Frontal cortex (tissue), 4 donors: ENCODE data around the gene SRGN. TPM values are rescaled to one million over a fixed set of nuclear protein-coding genes. Genes with fewer than 3 reads are reported as not detected.

Source experiments
- DNase-seq, 2 donors: peaks; one replicate each; pipeline ENCODE4 v3.0.0; 2012; ENCODE audit warnings: low spot score in 2 of 2
- FAIRE-seq: peaks from 2 replicates; lab custom pipeline; 2012; peaks lifted over from hg19 to GRCh38; lab: Jason Lieb, UNC
- total RNA-seq: library from RNA; depleted of rRNA; stranded (reverse); fragments of >200 nt; gene quantifications from one replicate; pipeline ENCODE4 v1.2.3, GENCODE V29; 2014
- donor health status: control.
- donor health status: control.
- donor health status: control.

SRGN gene
- total RNA-seq, 1 donor from 2014 or later, result 22.4 TPM

- no peak for DNase-seq
- no peak for FAIRE-seq
Observed at GRCh38 chr10:69060127-69060798, 27.6 kb upstream of the SRGN start.

- FAIRE-seq (no peak), DNase-seq (no peak)
Observed at GRCh38 chr10:69061305-69062161, 26.4 kb upstream of the SRGN start.

GRCh38 chr10:69062901-69063300 lies 25.0 kb upstream of the SRGN start:
- DNase-seq, result no peak

DNA sequence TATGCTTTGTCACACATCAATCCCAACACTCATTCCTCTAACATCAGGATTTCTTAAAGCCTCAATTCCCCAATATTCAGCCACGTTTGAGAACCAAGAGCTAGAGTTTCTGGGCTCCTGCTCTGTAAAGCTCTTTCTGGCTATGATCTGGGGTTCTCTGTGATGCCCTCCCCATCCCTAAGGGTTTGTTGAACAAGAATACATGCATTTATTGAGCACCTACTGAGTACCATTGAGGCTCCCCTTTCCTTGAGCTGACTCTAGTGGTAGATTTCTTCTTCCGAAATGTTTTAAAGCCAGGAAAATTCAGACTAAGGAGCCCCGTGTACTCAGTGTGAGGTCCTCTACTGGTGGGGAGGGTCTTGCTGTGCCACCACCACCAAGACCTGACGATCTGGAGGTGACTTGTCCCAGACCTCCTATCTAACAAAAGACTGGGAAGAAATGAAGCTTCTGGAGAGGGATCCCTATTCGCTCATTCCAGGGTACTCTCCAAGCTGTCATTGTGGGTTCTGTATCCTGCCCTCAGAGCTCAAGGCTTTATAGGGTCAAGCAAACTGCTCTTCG lies 23.1 kb upstream of the SRGN start:
- no peak for DNase-seq
- FAIRE-seq, result no peak

More at GRCh38 chr10:69062901-69063300, 25.0 kb upstream of the SRGN start:
- FAIRE-seq, result no peak

DNA sequence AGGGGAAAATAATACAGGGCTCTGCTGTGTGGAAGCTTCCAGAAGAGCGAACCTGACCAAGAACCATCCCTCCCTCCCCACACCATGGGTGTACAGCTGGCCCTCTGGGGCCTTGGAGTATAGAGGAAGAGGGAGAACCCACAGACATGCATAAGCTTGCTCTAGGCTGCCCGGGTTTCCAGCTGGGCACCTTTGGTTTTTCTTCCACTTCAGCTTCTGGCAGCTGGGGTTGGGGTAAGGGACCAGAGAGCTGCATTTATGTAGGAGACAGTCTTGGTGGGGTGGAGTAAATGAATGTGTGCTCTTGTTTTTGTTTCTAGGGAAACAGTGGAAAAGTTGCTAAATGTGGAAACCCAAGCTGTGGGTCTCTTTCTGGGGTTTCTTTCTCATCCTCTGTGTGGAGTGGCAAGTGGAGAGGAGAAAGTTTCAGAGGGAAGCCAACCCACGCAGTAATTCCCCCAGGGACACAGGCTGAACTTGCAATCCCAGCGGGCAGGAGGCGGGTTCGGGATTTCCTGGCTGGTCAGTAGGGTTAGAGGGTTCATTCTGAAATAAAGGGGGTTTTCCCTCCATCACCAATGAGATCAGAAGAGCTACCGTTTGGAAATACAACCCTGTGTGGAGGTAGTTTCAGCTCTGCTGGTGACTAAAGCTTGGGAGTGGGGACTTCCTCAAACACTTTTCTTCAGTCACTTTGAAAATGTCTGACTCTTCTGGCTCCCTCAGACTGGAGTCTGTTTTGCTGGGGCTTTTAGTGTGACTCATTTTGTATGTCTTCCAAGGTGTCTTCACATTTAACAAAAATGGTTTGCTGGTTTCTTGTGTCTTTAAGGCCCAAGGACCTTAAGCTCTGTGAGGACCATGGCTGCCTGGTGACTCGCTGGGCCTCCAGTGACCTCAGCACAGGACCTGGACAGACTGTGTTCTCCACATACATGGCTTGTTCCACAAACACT lies 22.2 kb upstream of the SRGN start:
- FAIRE-seq (no peak), DNase-seq (no peak)

- DNase-seq (no peak), FAIRE-seq (no peak)
Observed at GRCh38 chr10:69067189-69067588, 20.7 kb upstream of the SRGN start.

DNA sequence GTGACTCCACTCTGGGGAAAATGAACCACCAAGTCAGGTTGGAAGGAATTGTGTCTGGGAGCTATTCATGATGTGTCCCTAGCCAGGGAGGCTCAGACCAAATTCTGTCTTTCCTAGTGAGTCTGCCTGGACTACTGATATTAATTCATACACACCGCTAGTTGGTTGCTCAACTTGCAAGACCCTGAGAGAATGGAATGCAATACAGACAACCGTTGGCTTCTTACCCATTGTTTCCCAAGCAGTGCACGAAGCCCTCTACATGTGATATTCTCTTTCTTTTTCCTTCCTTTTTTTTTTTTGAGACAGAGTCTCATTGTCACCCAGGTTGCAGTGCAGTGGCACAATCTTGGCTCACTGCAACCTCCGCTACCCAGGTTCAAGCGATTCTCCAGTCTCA lies 19.4 kb upstream of the SRGN start:
- DNase-seq (no peak), FAIRE-seq (no peak)

DNA sequence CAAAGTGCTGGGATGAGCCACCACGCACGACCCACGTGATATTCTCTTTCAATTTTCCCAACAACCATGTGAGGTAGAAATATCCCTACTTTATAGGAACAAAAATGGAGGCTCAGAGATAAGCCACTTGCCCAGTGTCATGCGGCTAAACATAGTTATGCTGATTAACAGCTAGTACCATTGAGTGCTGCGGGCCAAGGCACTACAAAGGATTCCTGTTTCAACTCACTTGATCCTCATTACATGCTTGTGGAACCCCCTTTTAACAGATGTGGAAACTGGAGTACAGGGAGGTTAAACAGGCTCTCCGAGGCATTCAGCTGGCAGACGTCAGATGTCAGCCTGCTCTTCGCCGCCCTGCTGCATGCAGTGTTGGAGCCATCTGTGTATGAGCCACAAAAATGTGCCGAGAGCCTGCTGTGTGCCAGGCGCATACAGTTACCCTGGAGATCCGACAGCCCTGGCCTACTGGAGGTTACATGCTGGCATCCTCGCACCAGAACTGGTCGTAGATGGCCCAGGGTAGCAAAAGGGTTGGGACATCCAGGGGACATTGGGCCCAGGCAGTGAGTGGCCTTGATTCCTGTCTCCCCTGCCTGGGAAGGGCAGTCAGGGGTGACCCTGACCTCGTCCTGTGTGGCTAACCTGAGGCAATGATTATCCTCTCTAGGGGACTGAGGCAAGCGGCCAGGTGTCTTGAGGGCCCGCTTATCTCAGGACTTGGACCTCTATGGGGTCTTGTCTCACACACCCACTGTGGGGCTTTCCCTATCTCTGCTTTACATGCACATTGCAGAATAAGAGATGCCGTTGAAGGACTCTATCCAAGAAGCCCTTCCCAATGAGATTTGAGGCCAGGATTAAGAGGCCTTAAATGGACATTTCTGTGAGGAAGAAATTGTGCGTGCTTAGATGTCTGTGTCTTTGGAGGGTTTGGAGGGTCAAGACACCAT lies 18.5 kb upstream of the SRGN start:
- FAIRE-seq, result no peak
- no peak for DNase-seq

DNA sequence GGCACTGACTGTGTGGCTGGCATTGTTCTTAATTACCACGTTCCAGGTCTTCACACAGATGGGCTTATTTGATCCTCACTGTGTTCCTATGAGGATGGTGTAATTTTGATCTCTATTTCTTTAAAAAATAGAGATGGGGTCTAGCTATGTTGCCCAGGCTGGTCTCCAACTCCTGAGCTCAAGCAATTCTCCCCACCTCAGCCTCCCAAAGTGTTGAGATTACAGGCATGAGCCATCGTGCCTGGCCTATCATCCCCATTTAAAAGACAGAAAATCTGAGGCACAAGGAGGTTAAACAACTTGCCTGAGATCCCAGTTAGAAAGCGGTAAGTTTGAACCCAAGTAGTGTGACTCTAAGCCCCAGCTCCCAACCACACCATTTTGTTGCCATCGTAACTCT lies 17.0 kb upstream of the SRGN start:
- FAIRE-seq (no peak), DNase-seq (no peak)

GRCh38 chr10:69071610-69072009 lies 16.3 kb upstream of the SRGN start:
- FAIRE-seq, result no peak
- no peak for DNase-seq

DNA sequence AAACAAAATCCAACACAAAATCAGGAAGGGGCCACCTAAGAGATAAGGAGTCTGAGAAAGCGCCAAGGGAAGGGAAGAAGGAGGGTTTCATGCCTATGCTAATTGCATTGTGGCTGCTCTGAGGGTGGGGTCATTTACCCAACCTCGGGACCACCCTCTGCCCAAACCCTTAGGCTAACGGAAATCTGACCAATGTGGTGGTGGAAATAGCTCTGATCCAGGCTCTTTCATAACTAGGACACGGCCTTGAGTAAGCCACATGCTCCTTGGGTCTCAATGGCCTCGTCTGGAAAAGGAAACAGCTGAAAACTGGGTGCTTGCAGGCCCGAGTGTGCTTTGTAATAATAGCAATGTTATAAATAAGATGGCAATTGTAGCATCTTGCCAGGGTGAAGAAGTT lies 14.9 kb upstream of the SRGN start:
- FAIRE-seq, result no peak
- no peak for DNase-seq

GRCh38 chr10:69073736-69074364 lies 14.1 kb upstream of the SRGN start:
- no peak for FAIRE-seq
- DNase-seq, result no peak

DNA sequence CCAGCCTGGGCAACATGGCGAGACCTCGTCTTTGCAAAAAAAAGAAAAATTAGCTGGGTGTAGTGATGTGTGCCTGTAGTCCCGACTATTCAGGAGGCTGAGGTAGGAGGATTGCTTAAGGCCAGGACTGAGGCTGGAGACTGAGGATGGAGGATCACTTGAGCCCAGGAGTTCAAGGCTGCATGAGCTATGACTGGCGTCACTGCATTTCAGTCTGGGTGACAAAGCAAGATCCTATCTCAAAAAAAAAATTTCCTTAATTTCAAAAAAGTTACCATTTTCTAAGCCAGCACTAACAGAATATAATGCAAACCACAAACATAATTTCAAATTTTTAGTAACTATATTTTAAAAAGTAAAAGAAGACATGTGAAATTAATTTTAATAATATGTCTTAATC lies 13.4 kb upstream of the SRGN start:
- FAIRE-seq (peak; percentile 40), DNase-seq (no peak)

GRCh38 chr10:69075431-69075830 lies 12.5 kb upstream of the SRGN start:
- DNase-seq (no peak), FAIRE-seq (no peak)

- FAIRE-seq (no peak), DNase-seq (no peak)
Observed at GRCh38 chr10:69078311-69078710, 9.6 kb upstream of the SRGN start.

GRCh38 chr10:69080226-69080625 lies 7.7 kb upstream of the SRGN start:
- FAIRE-seq (no peak), DNase-seq (no peak)

- no peak for FAIRE-seq
- no peak for DNase-seq
Observed at GRCh38 chr10:69086001-69086509, 1.8 kb upstream of the SRGN start.

DNA sequence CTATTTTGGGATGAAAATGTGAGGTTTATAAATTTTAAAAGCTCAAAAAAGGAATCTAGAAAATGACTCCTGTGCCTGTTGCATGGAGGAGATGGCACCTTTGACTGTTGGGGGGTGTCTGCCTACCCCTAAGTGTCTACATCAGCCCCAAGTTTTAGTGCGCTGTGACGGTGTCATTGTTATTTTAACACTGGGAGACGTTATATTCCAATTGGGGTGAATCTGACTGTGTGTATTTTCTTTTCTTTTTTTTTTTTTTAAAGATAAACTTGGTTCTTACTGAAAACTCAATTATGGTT lies 517 bp downstream of the SRGN start:
- DNase-seq, result no peak
- no peak for FAIRE-seq
